H1 (cell line): ENCODE data around the gene DENND6B. TPM values are rescaled to one million over a fixed set of nuclear protein-coding genes. Genes with fewer than 3 reads are reported as not detected.

ENCODE experiments used
- CTCF ChIA-PET: fragments of 300-600 bp; sonication (Branson Sonifier 250); formaldehyde crosslinking; loops from one replicate; lab custom pipeline; 2021; ENCODE audit not compliant: partially characterized antibody; lab: Charles Lee
- POLR2A ChIA-PET: fragments of 300-600 bp; sonication (Branson Sonifier 250); formaldehyde crosslinking; loops from one replicate; lab custom pipeline; 2021; ENCODE audit warnings: inconsistent platforms; ENCODE audit not compliant: partially characterized antibody; lab: Charles Lee
- DNase-seq, 2 experiments: peaks; one replicate each; pipeline versions ENCODE4 v3.0.0 to v3.0.0-alpha.2; 2010 to 2022; ENCODE audit warnings: low spot score in 2 of 2, low read depth in 1 of 2, mixed read lengths in 1 of 2
- FAIRE-seq: peaks from 2 replicates; lab custom pipeline; 2011; peaks lifted over from hg19 to GRCh38; lab: Jason Lieb, UNC
- H2AFZ ChIP-seq: 2 replicates; pipeline ENCODE4 v1.8.1; 2012; ENCODE audit warnings: low read length, inconsistent platforms
- H2AK5ac ChIP-seq: 2 replicates; pipeline ENCODE4 v1.6.1; 2013; ENCODE audit warnings: low read depth, low read length
- H2BK120ac ChIP-seq: replicated peaks from 2 replicates; pipeline ENCODE3; 2013; ENCODE audit warnings: low read depth, low read length, inconsistent platforms
- H2BK12ac ChIP-seq: 2 replicates; pipeline ENCODE4 v1.6.1; 2013; ENCODE audit warnings: low read depth, low read length
- H2BK15ac ChIP-seq: 2 replicates; pipeline ENCODE4 v1.6.1; 2013; ENCODE audit warnings: low read length
- H2BK20ac ChIP-seq: 2 replicates; pipeline ENCODE4 v1.6.1; 2013; ENCODE audit warnings: low read length
- H2BK5ac ChIP-seq: 2 replicates; pipeline ENCODE4 v1.6.1; 2013; ENCODE audit warnings: low read depth, low read length
- H3K14ac ChIP-seq: 2 replicates; pipeline ENCODE4 v1.6.1; 2013; ENCODE audit warnings: inconsistent platforms; ENCODE audit not compliant: insufficient read length
- H3K18ac ChIP-seq: 2 replicates; pipeline ENCODE4 v1.6.1; 2013; ENCODE audit warnings: low read length; ENCODE audit errors: extremely low read depth
- H3K23ac ChIP-seq: 2 replicates; pipeline ENCODE4 v1.6.1; 2013; ENCODE audit warnings: inconsistent platforms; ENCODE audit not compliant: insufficient read length
- H3K23me2 ChIP-seq: 2 replicates; pipeline ENCODE4 v1.6.1; 2013; ENCODE audit warnings: low read depth, low read length
- H3K27ac ChIP-seq: 2 replicates; pipeline ENCODE4 v1.6.1; 2011; ENCODE audit warnings: low read depth, low read length, inconsistent platforms
- H3K27me3 ChIP-seq, 4 experiments: replicated peaks in 1 of 4; 1 replicate in 1 of 4; 2 replicates in 3 of 4; pipeline versions ENCODE4 v1.6.1 to v1.8.1; 2011 to 2013; ENCODE audit warnings: low read length in 3 of 4, mild to moderate bottlenecking in 3 of 4, inconsistent platforms in 2 of 4, mixed read lengths in 2 of 4, moderate library complexity in 1 of 4; ENCODE audit not compliant: control insufficient read depth in 3 of 4, insufficient read depth in 3 of 4; ENCODE audit errors: extremely low read depth in 1 of 4
- H3K36me3 ChIP-seq, 4 experiments: 2 replicates each; pipeline versions ENCODE4 v1.6.1 to v1.8.1; 2011 to 2013; ENCODE audit warnings: mild to moderate bottlenecking in 4 of 4, low read length in 3 of 4, moderate library complexity in 2 of 4, control low read depth in 1 of 4, inconsistent platforms in 1 of 4; ENCODE audit not compliant: insufficient read depth in 4 of 4, control insufficient read depth in 2 of 4
- H3K4ac ChIP-seq: replicated peaks from 2 replicates; pipeline ENCODE3; 2013; ENCODE audit warnings: low read length, low read depth, mixed read lengths, inconsistent platforms; ENCODE audit not compliant: insufficient read length
- H3K4me1 ChIP-seq, 4 experiments: replicated peaks in 1 of 4; 1 replicate in 1 of 4; 2 replicates in 3 of 4; pipeline versions ENCODE4 v1.6.1 to v1.8.1; 2011 to 2013; ENCODE audit warnings: low read length in 3 of 4, inconsistent platforms in 2 of 4, mixed read lengths in 1 of 4; ENCODE audit not compliant: insufficient read depth in 4 of 4, control insufficient read depth in 3 of 4
- H3K4me2 ChIP-seq, 2 experiments: 2 replicates each; pipeline versions ENCODE4 v1.6.1 to v1.8.1; 2011 to 2013; ENCODE audit warnings: low read depth in 2 of 2, low read length in 2 of 2, control low read depth in 1 of 2, inconsistent platforms in 1 of 2, mild to moderate bottlenecking in 1 of 2; ENCODE audit not compliant: insufficient read depth in 1 of 2
- H3K4me3 ChIP-seq, 4 experiments: fragments of 200-600, 300-600 bp in 1 of 4; sonication (generic), shearing (Covaris generic), sonication (Bioruptor Twin) in 1 of 4; 2 replicates each; pipeline versions ENCODE4 v1.5.1 to v1.8.1; 2011 to 2016; ENCODE audit warnings: low read length in 4 of 4, low read depth in 3 of 4, control low read depth in 2 of 4, inconsistent platforms in 2 of 4, mild to moderate bottlenecking in 2 of 4, mixed read lengths in 1 of 4, moderate library complexity in 1 of 4; ENCODE audit not compliant: insufficient read depth in 2 of 4; ENCODE audit errors: extremely low read depth in 1 of 4
- H3K56ac ChIP-seq: replicated peaks from 2 replicates; pipeline ENCODE3; 2013; ENCODE audit warnings: low read depth, mild to moderate bottlenecking, mixed read lengths, low read length, inconsistent platforms; ENCODE audit not compliant: insufficient read length
- H3K79me1 ChIP-seq: 2 replicates; pipeline ENCODE4 v1.6.1; 2013; ENCODE audit warnings: low read depth, low read length, control low read depth
- H3K79me2 ChIP-seq, 2 experiments: 2 replicates each; pipeline versions ENCODE4 v1.6.1 to v1.8.1; 2012 to 2013; ENCODE audit warnings: low read length in 2 of 2, mild to moderate bottlenecking in 2 of 2, inconsistent platforms in 1 of 2; ENCODE audit not compliant: insufficient read depth in 2 of 2, control insufficient read depth in 1 of 2
- H3K9ac ChIP-seq, 4 experiments: replicated peaks in 1 of 4; 1 replicate in 1 of 4; 2 replicates in 3 of 4; pipeline versions ENCODE4 v1.6.1 to v1.8.1; 2011 to 2013; ENCODE audit warnings: low read depth in 3 of 4, low read length in 3 of 4, control low read depth in 2 of 4, mild to moderate bottlenecking in 2 of 4, moderate library complexity in 2 of 4, inconsistent platforms in 1 of 4; ENCODE audit errors: extremely low read depth in 1 of 4
- H3K9me3 ChIP-seq, 2 experiments: 2 replicates each; pipeline versions ENCODE4 v1.6.1 to v1.8.1; 2012 to 2013; ENCODE audit warnings: mild to moderate bottlenecking in 2 of 2, moderate library complexity in 2 of 2, control low read depth in 1 of 2, inconsistent platforms in 1 of 2, low read depth in 1 of 2, low read length in 1 of 2, mixed read lengths in 1 of 2; ENCODE audit not compliant: insufficient read depth in 2 of 2
- H4K20me1 ChIP-seq, 2 experiments: replicated peaks in 1 of 2; 2 replicates each; pipeline versions ENCODE3 to v1.8.1; 2011 to 2013; ENCODE audit warnings: inconsistent platforms in 2 of 2, low read length in 2 of 2, mild to moderate bottlenecking in 1 of 2; ENCODE audit not compliant: insufficient read depth in 2 of 2, control insufficient read depth in 1 of 2
- H4K5ac ChIP-seq: 2 replicates; pipeline ENCODE4 v1.6.1; 2013; ENCODE audit warnings: low read length, low read depth, mixed read lengths, inconsistent platforms; ENCODE audit not compliant: insufficient read length
- H4K8ac ChIP-seq: 2 replicates; pipeline ENCODE4 v1.8.0; 2013; ENCODE audit warnings: mild to moderate bottlenecking, moderate library complexity, low read length, inconsistent platforms; ENCODE audit not compliant: insufficient read depth; ENCODE audit errors: extremely low read depth
- H4K91ac ChIP-seq: replicated peaks from 2 replicates; pipeline ENCODE3; 2013; ENCODE audit warnings: low read length, mixed read lengths, inconsistent platforms; ENCODE audit not compliant: insufficient read length
- ASH2L ChIP-seq: fragments of 200-600, 300-600 bp; sonication (generic); IDR thresholded peaks from one replicate; pipeline ENCODE4 v1.7.1; 2017; ENCODE audit warnings: low read length
- GTF2F1 ChIP-seq: IDR thresholded peaks from 2 replicates; pipeline ENCODE4 v1.6.1; 2012; ENCODE audit warnings: low read depth, low read length, improper control_type of control experiment, borderline replicate concordance
- SIRT6 ChIP-seq: IDR thresholded peaks from one replicate; pipeline ENCODE4 v1.7.1; 2012; ENCODE audit warnings: low read length, inconsistent platforms
- SP2 ChIP-seq: IDR thresholded peaks from 2 replicates; pipeline ENCODE4 v1.6.1; 2012; ENCODE audit warnings: mild to moderate bottlenecking, low read length, inconsistent platforms
- WGBS, 2 experiments: shearing (Covaris generic) in 1 of 2; methylation state at CpG; one replicate each; pipeline versions ENCODE4 v1.1.6 to v1.1.7; 2013 to 2015; ENCODE audit warnings: low lambda C conversion rate in 2 of 2, mixed read lengths in 2 of 2, inconsistent platforms in 1 of 2, low coverage in 1 of 2, missing lambda C conversion rate in 1 of 2; ENCODE audit not compliant: insufficient replicate concordance in 2 of 2, insufficient coverage in 1 of 2, insufficient read length in 1 of 2; ENCODE audit errors: extremely low coverage in 1 of 2, missing lambda C conversion rate in 1 of 2; 5-methylcytosine and 5-hydroxymethylcytosine counted together
- polyA plus RNA-seq, 7 experiments: library from polyadenylated mRNA; depleted of rRNA in 3 of 7; stranded (reverse) in 5 of 7; unstranded in 2 of 7; fragments of >200 nt in 5 of 7; fragments of 200-250 nt in 2 of 7; gene quantifications; 1 replicate in 5 of 7; 2 replicates in 1 of 7; 4 replicates in 1 of 7; pipeline versions ENCODE4 v1.2.1 to v1.2.3, GENCODE V29; 2011 to 2013; ENCODE audit warnings: missing spikeins in 2 of 7, mixed read lengths in 2 of 7
- total RNA-seq: library from RNA; stranded (reverse); fragmentation: NEBNext Ultra II Directional; extraction: Animal tissue kit (Norgen Biotek cat#: 25700); gene quantifications from 2 replicates; pipeline ENCODE4 v1.2.1, GENCODE V29; 2021

The DENND6B gene
- total and polyA plus RNA-seq, 2 of the 8 experiments (the other 6 are each of a cell fraction or from before 2014, with no cell fraction given), result 1.1 to 1.9 TPM

GRCh38 chr22:50357756-50358155 is 30.9 kb upstream of the DENND6B start:
- TF ChIP-seq SIRT6, result no peak
- TF ChIP-seq GTF2F1, result no peak
- no peak for TF ChIP-seq ASH2L
- no peak for TF ChIP-seq SP2
- TF ChIP-seq, all 59 proteins: peak for 0
- Histone ChIP-seq H3K4me3 (no peak overlapping the region), H3K9ac (no peak overlapping the region), H3K4ac (no peak overlapping the region), H2AFZ (no peak overlapping the region), H3K79me2 (peaks cover 9 to 55% of the 10 kb centered on the region in 2 experiments; a peak in 3 of 4 replicates), H3K9me3 (no peaks in the 10 kb centered on the region), H2BK120ac (no peak overlapping the region), H2BK5ac (no peak overlapping the region), H3K4me2 (no peak overlapping the region), H4K91ac (no peak overlapping the region), H3K23me2 (no peaks in the 10 kb centered on the region), H4K20me1 (peaks cover 2 to 12% of the 10 kb centered on the region in 2 experiments), H3K56ac (no peak overlapping the region), H3K27ac (no peak overlapping the region), H3K4me1 (no peaks in the 10 kb centered on the region; a peak in 1 of 7 replicates), H3K18ac (no peak overlapping the region), H2AK5ac (no peak overlapping the region), H2BK15ac (no peak overlapping the region), H2BK12ac (no peak overlapping the region), H3K27me3 (no peaks in the 10 kb centered on the region), H3K14ac (no peak overlapping the region), H2BK20ac (no peak overlapping the region), H3K36me3 (no peaks in the 10 kb centered on the region), H3K23ac (no peak overlapping the region), H4K8ac (no peak overlapping the region), H4K5ac (no peak overlapping the region), H3K79me1 (peaks cover 25% of the 10 kb centered on the region)
- 95% methylated on average over 10 of the region's 10 CpGs; no CpG with 5 or more reads in 1 of the 2 experiments for WGBS, 2 experiments
- FAIRE-seq, result no peak
- CTCF ChIA-PET, result interaction anchor here (0.6 to 1.3 kb wide), 3 partner anchors 17 to 208 kb away, joined by 3 read pairs; no protein-coding TSS in a partner anchor
- POLR2A ChIA-PET, result interaction anchor here (0.7 to 1.1 kb wide), 3 partner anchors 10 to 316 kb away, joined by 3 read pairs; no protein-coding TSS in a partner anchor
- no peak for DNase-seq
